Mucosa of descending colon (tissue), 3 donors: Measurements from ENCODE around the gene SH3BP1. TPM values are rescaled to one million over a fixed set of nuclear protein-coding genes. Genes with fewer than 3 reads are reported as not detected.

Experiments used
- ATAC-seq: fragments of 200-7000 bp; cut with Tn5 transposase; one replicate; pipeline ENCODE4 v1.9.1; 2020; ENCODE audit warnings: mild to moderate bottlenecking, moderate library complexity
- DNase-seq, 3 donors: peaks; one replicate each; pipeline ENCODE4 v3.0.0-alpha.2; 2020
- H3K36me3 ChIP-seq: fragments of 200-600 bp; one replicate; pipeline ENCODE4 v1.8.0; 2021; ENCODE audit warnings: low read depth, mild to moderate bottlenecking
- H3K4me1 ChIP-seq: fragments of 200-600 bp; one replicate; pipeline ENCODE4 v1.8.0; 2021; ENCODE audit warnings: low read depth, mild to moderate bottlenecking
- H3K4me3 ChIP-seq: fragments of 200-600 bp; one replicate; pipeline ENCODE4 v1.8.0; 2021; ENCODE audit warnings: mild to moderate bottlenecking
- H3K9me3 ChIP-seq: fragments of 200-600 bp; one replicate; pipeline ENCODE4 v1.8.0; 2021; ENCODE audit warnings: mild to moderate bottlenecking
- CTCF ChIP-seq: fragments of 200-600 bp; IDR thresholded peaks from one replicate; pipeline ENCODE4 v1.8.0; 2022; ENCODE audit warnings: antibody characterized with exemption, mild to moderate bottlenecking
- intact Hi-C, 2 donors: fragments of 100-400 bp; cut with DNase I in 1 of 2; cut with micrococcal nuclease in 1 of 2; formaldehyde crosslinking; loops; one replicate each; pipeline versions ENCODE4 v1.11.0 to v1.11.1; 2022; cut with DNase I, micrococcal nuclease
- total RNA-seq, 3 donors: library from RNA; stranded (reverse); fragmentation: NEBNext Ultra II Directional in 2 of 3; extraction: Animal tissue kit (Norgen Biotek cat#: 25700) in 2 of 3; gene quantifications; one replicate each; pipeline versions ENCODE4 v1.2.1 to v1.2.4, GENCODE V29; 2021 to 2023
- donor health status: DM: no; HTN: no; CAD: no; lungs with moderate emphysema.
- donor health status: DM: no; HTN: no; CAD: no.
- donor health status: DM: no; HTN: yes; CAD: no.

SH3BP1 gene
- total RNA-seq, 3 donors from 2014 or later: 48.8 to 98.2 (median 96.6) TPM

DNA sequence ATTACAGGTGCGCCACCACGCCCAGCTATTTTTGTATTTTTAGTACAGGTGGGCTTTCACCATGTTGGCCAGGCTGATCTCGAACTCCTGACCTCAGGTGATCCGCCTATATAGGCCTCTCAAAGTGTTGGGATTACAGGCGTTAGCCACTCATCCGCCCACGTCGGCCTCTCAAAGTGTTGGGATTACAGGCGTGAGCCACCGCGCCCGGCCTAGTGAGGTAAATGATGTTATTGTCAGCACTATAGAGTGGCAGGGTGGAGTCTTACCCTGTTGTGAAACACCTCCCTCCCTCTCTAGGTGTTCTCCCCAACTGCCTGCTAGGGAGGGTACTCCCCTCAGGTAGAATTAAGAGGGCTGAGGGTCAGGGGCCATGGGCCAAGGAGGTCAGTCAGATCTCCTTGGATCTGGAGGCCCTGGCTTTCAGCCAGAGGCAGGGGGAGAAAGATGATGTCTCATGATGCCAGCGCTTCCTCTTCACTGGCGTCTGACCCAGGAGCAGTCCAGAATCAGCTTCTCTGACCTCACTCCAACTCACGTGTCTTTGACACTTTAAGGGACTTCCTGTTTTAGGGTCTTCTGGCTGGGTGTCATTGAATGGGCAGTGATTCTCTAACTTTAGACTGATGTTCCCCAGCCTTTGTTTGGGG is 28.9 kb upstream of the SH3BP1 start:
- intact Hi-C loops: no loop called here
- Histone ChIP-seq H3K4me3 (no peak overlapping the region), H3K36me3 (no peaks in the 10 kb centered on the region), H3K9me3 (no peaks in the 10 kb centered on the region), H3K4me1 (peaks cover 42% of the 10 kb centered on the region)
- DNase-seq (peak; percentile 80 to 81 (median 81)), ATAC-seq (peak; percentile 30)
- TF ChIP-seq CTCF: no peak

DNA sequence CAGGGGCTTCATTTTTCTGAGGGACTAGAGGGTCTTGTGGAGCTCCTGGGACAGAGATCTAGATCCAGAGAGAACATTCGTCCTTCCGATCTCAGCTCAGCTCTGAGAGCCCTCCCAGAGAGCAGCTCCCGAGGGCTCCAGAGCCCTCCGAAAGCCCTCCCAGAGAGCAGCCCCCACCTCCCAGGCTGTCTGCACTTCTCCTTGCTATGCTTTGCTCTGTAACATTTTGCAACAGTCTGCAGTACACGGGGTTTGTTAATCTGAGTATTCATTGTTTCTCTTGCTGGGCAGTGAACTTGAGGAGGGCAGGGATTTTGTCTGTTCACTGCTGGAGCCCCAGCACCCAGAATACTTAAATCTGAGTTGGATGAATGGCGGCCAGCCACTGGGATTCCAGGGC is 28.3 kb upstream of the SH3BP1 start:
- Histone ChIP-seq H3K36me3 (no peaks in the 10 kb centered on the region), H3K9me3 (no peaks in the 10 kb centered on the region), H3K4me3 (no peak overlapping the region), H3K4me1 (peaks cover 38% of the 10 kb centered on the region)
- DNase-seq (no peak), ATAC-seq (no peak)
- intact Hi-C loops: no loop called here
- TF ChIP-seq CTCF: no peak

DNA sequence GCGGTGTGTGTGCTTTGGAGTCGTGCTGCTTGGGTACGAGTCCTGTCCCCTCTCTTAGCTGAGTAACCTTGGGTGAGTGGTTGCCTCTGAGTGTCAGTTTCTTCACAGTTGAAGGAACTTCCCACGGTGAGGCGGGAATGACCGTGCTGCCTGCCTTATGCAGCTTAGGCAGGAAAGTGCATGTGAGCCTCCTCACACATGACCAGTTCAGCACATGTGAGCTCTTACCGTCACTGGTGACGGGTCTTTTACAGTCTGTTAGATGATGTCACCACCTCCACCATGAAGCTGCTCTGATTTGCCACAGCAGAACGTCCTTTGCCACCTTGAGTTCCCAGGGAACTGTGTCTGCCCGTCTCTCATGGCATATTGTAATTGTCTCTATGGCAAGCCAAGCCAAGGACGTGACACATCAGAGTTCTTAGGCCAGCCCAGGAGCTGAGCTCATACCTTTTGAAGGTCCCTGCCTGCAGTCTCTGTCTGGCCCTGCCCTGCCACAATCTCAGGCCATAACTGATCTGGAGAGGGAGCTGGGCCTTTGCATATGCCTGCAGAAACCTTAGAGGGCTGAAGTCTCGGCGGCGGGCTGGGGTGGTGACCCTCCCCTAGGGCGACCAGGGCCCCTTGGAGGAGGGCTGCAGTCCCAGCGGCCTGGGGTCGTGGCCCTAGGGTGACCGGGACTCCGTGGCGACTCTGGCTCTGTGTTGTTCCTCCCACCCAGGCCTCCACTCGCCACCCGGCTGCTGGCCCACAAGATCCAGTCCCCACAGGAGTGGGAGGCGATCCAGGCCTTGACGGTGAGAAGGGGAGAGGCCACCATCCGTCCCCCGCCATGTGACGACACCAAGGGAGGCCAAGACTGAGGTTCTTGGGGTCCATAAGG is 23.0 kb upstream of the SH3BP1 start:
- intact Hi-C loops: no loop called here
- TF ChIP-seq CTCF: no peak
- ATAC-seq (no peak), DNase-seq (no peak)
- Histone ChIP-seq H3K4me1 (no peaks in the 10 kb centered on the region), H3K4me3 (no peak overlapping the region), H3K36me3 (peaks cover 2% of the 10 kb centered on the region), H3K9me3 (no peaks in the 10 kb centered on the region)

DNA sequence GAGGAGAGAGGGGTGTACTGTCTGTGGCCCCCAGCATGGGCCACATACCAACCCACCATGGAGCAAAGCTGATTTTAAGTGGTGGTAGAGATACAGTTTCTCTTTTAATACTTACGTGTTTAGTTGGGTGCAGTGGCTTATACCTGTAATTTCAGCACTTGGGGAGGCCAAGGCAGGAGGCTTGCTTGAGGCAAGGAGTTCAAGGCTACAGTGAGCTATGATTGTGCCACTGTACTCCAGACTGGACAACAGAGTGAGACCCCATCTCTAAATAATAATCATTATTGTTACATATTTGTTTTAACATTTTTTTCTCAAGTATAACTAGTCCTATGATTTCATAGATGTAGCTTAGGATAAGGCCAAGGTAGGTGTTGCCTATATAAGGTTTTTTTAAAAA is 22.0 kb upstream of the SH3BP1 start:
- no peak for ATAC-seq

GRCh38 chr22:37618072-37618656 is 21.3 kb upstream of the SH3BP1 start:
- intact Hi-C loops: no loop called here
- H3K36me3 ChIP-seq: peaks cover 4% of the 10 kb centered on the region

More for the DNA sequence above, 22.0 kb upstream of the SH3BP1 start:
- H3K9me3 ChIP-seq: no peaks in the 10 kb centered on the region
- no peak overlapping the region for H3K4me3 ChIP-seq
- no peak for TF ChIP-seq CTCF
- intact Hi-C loops: no loop called here
- no peaks in the 10 kb centered on the region for H3K4me1 ChIP-seq
- peaks cover 4% of the 10 kb centered on the region for H3K36me3 ChIP-seq
- no peak for DNase-seq

More at GRCh38 chr22:37618072-37618656, 21.3 kb upstream of the SH3BP1 start:
- no peak for DNase-seq
- ATAC-seq: no peak
- Histone ChIP-seq H3K4me3 (no peak overlapping the region), H3K4me1 (no peaks in the 10 kb centered on the region), H3K9me3 (no peaks in the 10 kb centered on the region)
- TF ChIP-seq CTCF: no peak
